ENCODE measurements around the gene DOK4.

The DOK4 gene

DNA sequence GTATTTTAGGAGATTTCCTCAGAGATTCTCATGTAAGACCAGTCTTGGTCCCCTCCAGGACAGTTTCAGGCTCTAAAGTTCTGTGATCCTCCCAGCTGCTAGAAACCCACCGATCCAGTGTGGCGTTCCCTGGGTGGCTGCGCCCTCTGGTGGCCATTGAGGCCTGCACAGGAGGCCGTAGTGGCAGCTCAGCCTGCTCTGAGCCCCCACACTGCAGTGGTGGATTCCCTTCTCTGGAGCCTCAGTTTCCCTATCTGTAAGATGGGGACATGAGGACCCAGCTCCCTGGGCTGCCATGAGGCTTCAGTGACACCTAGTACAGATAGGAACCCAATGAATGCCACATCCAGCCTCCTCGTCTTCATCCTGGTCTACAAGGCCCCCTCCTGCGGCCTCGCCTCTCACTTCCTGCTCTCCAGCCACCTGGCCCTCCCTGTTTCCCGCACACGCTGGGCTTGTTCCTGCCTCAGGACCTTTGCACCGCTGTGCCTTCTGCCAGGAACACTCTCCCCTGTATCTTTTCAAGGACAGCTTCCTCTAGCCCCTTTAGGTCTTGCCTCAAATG lies 33.6 kb upstream of the DOK4 start:
- TF ChIP-seq GABPA (IDR thresholded peaks at IDR 0.05; ENCODE audit: low read depth) (no peak), POLR2AphosphoS5 (IDR thresholded peaks at IDR 0.05; ENCODE audit: low read depth) (no peak)
- TF ChIP-seq, protein P1, sequence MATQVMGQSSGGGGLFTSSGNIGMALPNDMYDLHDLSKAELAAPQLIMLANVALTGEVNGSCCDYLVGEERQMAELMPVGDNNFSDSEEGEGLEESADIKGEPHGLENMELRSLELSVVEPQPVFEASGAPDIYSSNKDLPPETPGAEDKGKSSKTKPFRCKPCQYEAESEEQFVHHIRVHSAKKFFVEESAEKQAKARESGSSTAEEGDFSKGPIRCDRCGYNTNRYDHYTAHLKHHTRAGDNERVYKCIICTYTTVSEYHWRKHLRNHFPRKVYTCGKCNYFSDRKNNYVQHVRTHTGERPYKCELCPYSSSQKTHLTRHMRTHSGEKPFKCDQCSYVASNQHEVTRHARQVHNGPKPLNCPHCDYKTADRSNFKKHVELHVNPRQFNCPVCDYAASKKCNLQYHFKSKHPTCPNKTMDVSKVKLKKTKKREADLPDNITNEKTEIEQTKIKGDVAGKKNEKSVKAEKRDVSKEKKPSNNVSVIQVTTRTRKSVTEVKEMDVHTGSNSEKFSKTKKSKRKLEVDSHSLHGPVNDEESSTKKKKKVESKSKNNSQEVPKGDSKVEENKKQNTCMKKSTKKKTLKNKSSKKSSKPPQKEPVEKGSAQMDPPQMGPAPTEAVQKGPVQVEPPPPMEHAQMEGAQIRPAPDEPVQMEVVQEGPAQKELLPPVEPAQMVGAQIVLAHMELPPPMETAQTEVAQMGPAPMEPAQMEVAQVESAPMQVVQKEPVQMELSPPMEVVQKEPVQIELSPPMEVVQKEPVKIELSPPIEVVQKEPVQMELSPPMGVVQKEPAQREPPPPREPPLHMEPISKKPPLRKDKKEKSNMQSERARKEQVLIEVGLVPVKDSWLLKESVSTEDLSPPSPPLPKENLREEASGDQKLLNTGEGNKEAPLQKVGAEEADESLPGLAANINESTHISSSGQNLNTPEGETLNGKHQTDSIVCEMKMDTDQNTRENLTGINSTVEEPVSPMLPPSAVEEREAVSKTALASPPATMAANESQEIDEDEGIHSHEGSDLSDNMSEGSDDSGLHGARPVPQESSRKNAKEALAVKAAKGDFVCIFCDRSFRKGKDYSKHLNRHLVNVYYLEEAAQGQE (IDR thresholded peaks at IDR 0.05; ENCODE audit: insufficient replicate concordance, low read depth), result no peak
- TF ChIP-seq, protein P2, sequence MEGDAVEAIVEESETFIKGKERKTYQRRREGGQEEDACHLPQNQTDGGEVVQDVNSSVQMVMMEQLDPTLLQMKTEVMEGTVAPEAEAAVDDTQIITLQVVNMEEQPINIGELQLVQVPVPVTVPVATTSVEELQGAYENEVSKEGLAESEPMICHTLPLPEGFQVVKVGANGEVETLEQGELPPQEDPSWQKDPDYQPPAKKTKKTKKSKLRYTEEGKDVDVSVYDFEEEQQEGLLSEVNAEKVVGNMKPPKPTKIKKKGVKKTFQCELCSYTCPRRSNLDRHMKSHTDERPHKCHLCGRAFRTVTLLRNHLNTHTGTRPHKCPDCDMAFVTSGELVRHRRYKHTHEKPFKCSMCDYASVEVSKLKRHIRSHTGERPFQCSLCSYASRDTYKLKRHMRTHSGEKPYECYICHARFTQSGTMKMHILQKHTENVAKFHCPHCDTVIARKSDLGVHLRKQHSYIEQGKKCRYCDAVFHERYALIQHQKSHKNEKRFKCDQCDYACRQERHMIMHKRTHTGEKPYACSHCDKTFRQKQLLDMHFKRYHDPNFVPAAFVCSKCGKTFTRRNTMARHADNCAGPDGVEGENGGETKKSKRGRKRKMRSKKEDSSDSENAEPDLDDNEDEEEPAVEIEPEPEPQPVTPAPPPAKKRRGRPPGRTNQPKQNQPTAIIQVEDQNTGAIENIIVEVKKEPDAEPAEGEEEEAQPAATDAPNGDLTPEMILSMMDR (IDR thresholded peaks at IDR 0.05; ENCODE audit: insufficient read depth, low read length), result peak; percentile 98
- no peak overlapping the region for H3K27ac ChIP-seq (replicated peaks)
- no peak overlapping the region for H3K4me3 ChIP-seq (replicated peaks; ENCODE audit: insufficient read depth, low read length)
- no peaks in the 10 kb centered on the region for H3K27me3 ChIP-seq (ENCODE audit: insufficient read depth, poor library complexity, severe bottlenecking)
- peak in 1 of 2 experiments; percentile 68 for DNase-seq (ENCODE audit: low read depth in 1 of 2, low spot score in 1 of 2)

DNA sequence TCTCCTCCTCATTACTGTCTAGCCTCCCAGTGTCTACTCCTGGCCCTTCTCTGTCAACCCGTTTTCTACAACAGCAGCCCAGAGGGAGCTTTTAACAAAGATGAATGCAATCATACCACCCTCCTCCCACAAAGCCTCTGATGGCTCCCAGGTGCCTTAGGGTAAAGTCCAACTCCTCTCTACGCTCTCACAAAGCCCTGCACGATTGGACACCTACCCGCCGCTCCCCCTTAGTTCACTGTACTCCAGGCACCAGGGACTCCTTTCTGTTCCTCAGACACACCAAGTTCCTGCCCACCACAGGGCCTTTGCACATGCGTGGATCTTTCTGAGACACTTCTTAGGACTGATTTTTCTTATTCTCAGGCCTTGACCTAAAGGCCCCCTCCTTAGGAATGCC lies 32.6 kb upstream of the DOK4 start:
- Histone ChIP-seq H3K27ac (replicated peaks) (no peak overlapping the region), H3K27me3 (ENCODE audit: insufficient read depth, poor library complexity, severe bottlenecking) (no peaks in the 10 kb centered on the region), H3K4me3 (replicated peaks; ENCODE audit: insufficient read depth, low read length) (no peak overlapping the region)
- TF ChIP-seq SPI1 (IDR thresholded peaks at IDR 0.05; ENCODE audit: borderline replicate concordance, low read depth) (no peak), POLR2AphosphoS5 (IDR thresholded peaks at IDR 0.05; ENCODE audit: low read depth) (no peak), GABPA (IDR thresholded peaks at IDR 0.05; ENCODE audit: low read depth) (no peak)
- TF ChIP-seq, protein P2 (IDR thresholded peaks at IDR 0.05; ENCODE audit: insufficient read depth, low read length), result no peak
- TF ChIP-seq, protein P1 (IDR thresholded peaks at IDR 0.05; ENCODE audit: insufficient replicate concordance, low read depth), result no peak
- no peak for DNase-seq (ENCODE audit: low read depth in 1 of 2, low spot score in 1 of 2)

DNA sequence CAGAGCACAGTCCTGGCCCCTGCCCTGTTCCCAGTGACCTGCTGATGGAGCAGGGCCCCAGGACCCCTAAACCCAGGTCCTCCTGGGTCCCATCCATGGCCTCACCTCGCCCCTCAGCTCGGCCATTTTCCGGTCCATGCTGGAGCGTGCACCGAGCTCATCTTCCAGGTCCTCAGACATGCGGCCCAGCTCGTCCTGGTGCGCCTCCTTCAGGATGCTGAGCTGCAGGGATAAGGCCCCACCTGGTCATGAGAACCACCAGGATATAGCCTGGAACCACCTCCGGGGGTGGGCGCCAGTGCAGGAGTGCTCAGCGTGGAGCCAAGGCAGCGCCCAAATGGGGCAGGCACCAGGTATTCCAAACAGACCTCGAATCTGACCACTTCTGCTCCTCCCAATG lies 32.2 kb upstream of the DOK4 start:
- H3K27ac ChIP-seq (replicated peaks), result no peak overlapping the region
- H3K27me3 ChIP-seq (ENCODE audit: insufficient read depth, poor library complexity, severe bottlenecking), result no peaks in the 10 kb centered on the region
- H3K4me3 ChIP-seq (replicated peaks; ENCODE audit: insufficient read depth, low read length), result no peak overlapping the region
- DNase-seq (ENCODE audit: low read depth in 1 of 2, low spot score in 1 of 2), result no peak
- TF ChIP-seq POLR2AphosphoS5 (IDR thresholded peaks at IDR 0.05; ENCODE audit: low read depth) (no peak), GABPA (IDR thresholded peaks at IDR 0.05; ENCODE audit: low read depth) (no peak), SPI1 (IDR thresholded peaks at IDR 0.05; ENCODE audit: borderline replicate concordance, low read depth) (no peak)
- TF ChIP-seq, protein P1 (IDR thresholded peaks at IDR 0.05; ENCODE audit: insufficient replicate concordance, low read depth), result no peak
- TF ChIP-seq, protein P2 (IDR thresholded peaks at IDR 0.05; ENCODE audit: insufficient read depth, low read length), result no peak
